Ascending aorta (tissue), 2 donors: Measurements from ENCODE around the gene FHIT. TPM values are rescaled to one million over a fixed set of nuclear protein-coding genes. Genes with fewer than 3 reads are reported as not detected.

Source experiments
- DNase-seq, 2 donors: peaks; one replicate each; pipeline ENCODE4 v3.0.0-alpha.2; 2019; ENCODE audit warnings: low spot score in 2 of 2
- H3K27ac ChIP-seq, 2 donors: fragments of 200-600 bp; sonication (generic); one replicate each; pipeline ENCODE4 v1.5.1; 2016 to 2017; ENCODE audit warnings: mild to moderate bottlenecking in 1 of 2
- H3K27me3 ChIP-seq: fragments of 200-600 bp; sonication (generic); one replicate; pipeline ENCODE4 v1.5.1; 2017
- H3K36me3 ChIP-seq, 2 donors: fragments of 200-600 bp; sonication (generic); one replicate each; pipeline ENCODE4 v1.5.1; 2016
- H3K4me1 ChIP-seq, 2 donors: fragments of 200-600 bp; sonication (generic); one replicate each; pipeline ENCODE4 v1.5.1; 2016 to 2017; ENCODE audit warnings: mild to moderate bottlenecking in 1 of 2
- H3K4me3 ChIP-seq, 2 donors: fragments of 200-600 bp; sonication (generic); one replicate each; pipeline ENCODE4 v1.5.1; 2016 to 2017; ENCODE audit warnings: mild to moderate bottlenecking in 1 of 2
- H3K9me3 ChIP-seq, 2 donors: fragments of 200-600 bp; sonication (generic); one replicate each; pipeline ENCODE4 v1.5.1; 2016
- intact Hi-C: fragments of 100-400 bp; cut with DNase I; formaldehyde crosslinking; loops from one replicate; pipeline ENCODE4 v1.15.1; 2023
- total RNA-seq: library from RNA; depleted of rRNA; stranded (reverse); fragments of >200 nt; gene quantifications from one replicate; pipeline ENCODE4 v1.1.0, GENCODE V29; 2016
- TF ChIP-seq, protein P1 (sequence below), 3 experiments: fragments of 200-600 bp in 2 of 3; fragments of 450-650 bp in 1 of 3; sonication (generic) in 2 of 3; IDR thresholded peaks; one replicate each; pipeline ENCODE4 v1.5.1; 2016 to 2019; ENCODE audit warnings: antibody characterized with exemption in 3 of 3, mild to moderate bottlenecking in 1 of 3, moderate library complexity in 1 of 3

The FHIT gene
- total RNA-seq, 1 donor from 2014 or later = 0.21 TPM

DNA sequence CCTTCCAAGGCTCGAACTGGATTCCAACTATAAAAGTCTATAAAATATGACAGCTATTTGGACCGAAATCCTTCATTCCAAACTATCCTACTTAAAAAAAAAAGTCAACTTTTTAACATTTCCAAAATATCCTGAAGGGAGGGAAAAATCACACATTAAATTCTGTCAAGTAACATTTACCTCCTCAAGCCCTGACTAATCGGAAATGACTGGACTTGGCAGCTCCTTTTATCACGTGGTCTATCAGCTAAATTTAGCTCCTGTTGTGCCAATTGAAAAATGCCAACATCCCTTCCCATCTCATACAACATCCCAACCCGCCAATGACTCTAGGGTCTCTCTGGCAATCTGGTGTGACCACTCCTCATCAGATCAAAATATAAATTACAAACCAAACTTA is 297.9 kb downstream of the FHIT start:
- H3K27me3 ChIP-seq = no peaks in the 10 kb centered on the region
- no peak for DNase-seq
- H3K27ac ChIP-seq = no peak overlapping the region
- peaks cover 0 to 7% of the 10 kb centered on the region in 2 donors for H3K9me3 ChIP-seq
- intact Hi-C loops = no loop called here
- H3K4me3 ChIP-seq = no peak overlapping the region
- H3K4me1 ChIP-seq = no peaks in the 10 kb centered on the region
- H3K36me3 ChIP-seq = no peaks in the 10 kb centered on the region
- TF ChIP-seq, protein P1, sequence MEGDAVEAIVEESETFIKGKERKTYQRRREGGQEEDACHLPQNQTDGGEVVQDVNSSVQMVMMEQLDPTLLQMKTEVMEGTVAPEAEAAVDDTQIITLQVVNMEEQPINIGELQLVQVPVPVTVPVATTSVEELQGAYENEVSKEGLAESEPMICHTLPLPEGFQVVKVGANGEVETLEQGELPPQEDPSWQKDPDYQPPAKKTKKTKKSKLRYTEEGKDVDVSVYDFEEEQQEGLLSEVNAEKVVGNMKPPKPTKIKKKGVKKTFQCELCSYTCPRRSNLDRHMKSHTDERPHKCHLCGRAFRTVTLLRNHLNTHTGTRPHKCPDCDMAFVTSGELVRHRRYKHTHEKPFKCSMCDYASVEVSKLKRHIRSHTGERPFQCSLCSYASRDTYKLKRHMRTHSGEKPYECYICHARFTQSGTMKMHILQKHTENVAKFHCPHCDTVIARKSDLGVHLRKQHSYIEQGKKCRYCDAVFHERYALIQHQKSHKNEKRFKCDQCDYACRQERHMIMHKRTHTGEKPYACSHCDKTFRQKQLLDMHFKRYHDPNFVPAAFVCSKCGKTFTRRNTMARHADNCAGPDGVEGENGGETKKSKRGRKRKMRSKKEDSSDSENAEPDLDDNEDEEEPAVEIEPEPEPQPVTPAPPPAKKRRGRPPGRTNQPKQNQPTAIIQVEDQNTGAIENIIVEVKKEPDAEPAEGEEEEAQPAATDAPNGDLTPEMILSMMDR (IDR thresholded peaks at IDR 0.05) = no peak

GRCh38 chr3:60952055-60952454 is 299.2 kb downstream of the FHIT start:
- peaks cover 0 to 7% of the 10 kb centered on the region in 2 donors for H3K9me3 ChIP-seq
- H3K27me3 ChIP-seq = no peaks in the 10 kb centered on the region
- no peak overlapping the region for H3K4me3 ChIP-seq
- H3K27ac ChIP-seq = no peak overlapping the region
- H3K4me1 ChIP-seq = no peaks in the 10 kb centered on the region
- DNase-seq = no peak
- no peaks in the 10 kb centered on the region for H3K36me3 ChIP-seq
- TF ChIP-seq, protein P1 (IDR thresholded peaks at IDR 0.05) = no peak
- intact Hi-C loops = no loop called here

GRCh38 chr3:60949146-60949545 is 302.1 kb downstream of the FHIT start:
- TF ChIP-seq, protein P1 (IDR thresholded peaks at IDR 0.05) = no peak
- no peaks in the 10 kb centered on the region for H3K27me3 ChIP-seq
- H3K4me1 ChIP-seq = no peaks in the 10 kb centered on the region
- H3K36me3 ChIP-seq = no peaks in the 10 kb centered on the region
- no peaks in the 10 kb centered on the region for H3K9me3 ChIP-seq
- no peak overlapping the region for H3K4me3 ChIP-seq
- H3K27ac ChIP-seq = no peak overlapping the region
- intact Hi-C loops = no loop called here
- no peak for DNase-seq

DNA sequence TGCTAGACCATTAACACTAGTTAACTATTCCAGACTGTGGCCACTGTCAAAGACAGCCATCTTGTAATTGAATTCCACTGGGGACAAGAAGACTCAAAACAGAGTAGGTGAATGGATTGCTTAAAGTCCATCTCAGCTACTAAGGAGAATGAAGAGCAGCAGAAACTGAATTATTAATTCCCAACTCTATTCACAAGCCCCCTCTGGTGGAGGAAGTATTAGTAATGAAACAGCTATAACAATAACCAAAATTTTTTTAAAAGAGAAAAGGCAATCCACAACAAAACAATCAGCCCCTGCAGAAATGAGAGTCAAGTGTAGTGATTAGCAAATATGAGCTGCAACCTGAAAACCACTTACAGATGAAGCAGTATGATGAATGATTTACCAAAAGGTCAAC is 302.8 kb downstream of the FHIT start:
- no peak overlapping the region for H3K4me3 ChIP-seq
- intact Hi-C loops = no loop called here
- no peaks in the 10 kb centered on the region for H3K27me3 ChIP-seq
- no peak overlapping the region for H3K27ac ChIP-seq
- no peak for DNase-seq
- TF ChIP-seq, protein P1 (IDR thresholded peaks at IDR 0.05) = no peak
- no peaks in the 10 kb centered on the region for H3K9me3 ChIP-seq
- no peaks in the 10 kb centered on the region for H3K4me1 ChIP-seq
- no peaks in the 10 kb centered on the region for H3K36me3 ChIP-seq

DNA sequence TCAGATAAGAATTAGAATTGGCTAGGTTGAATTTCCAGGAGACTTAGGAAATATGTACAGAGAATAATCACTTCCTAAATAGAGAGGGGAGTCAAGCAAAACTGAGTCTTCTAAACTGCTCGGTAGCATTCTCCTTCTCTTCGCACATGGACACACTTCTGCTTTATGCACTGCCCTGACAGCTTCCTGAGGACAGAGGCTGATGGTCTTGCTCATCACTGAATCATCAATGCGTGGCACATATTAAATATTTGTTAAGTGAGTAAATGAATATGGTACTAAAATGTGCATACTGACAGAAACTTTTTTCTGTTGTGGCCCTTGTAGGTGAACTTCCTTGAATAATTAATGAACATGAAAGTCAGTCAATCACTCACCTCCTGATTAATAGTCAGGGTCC is 315.5 kb downstream of the FHIT start:
- intact Hi-C loops = no loop called here
- TF ChIP-seq, protein P1 (IDR thresholded peaks at IDR 0.05) = no peak
- no peak overlapping the region for H3K27ac ChIP-seq
- H3K4me3 ChIP-seq = no peak overlapping the region
- no peaks in the 10 kb centered on the region for H3K4me1 ChIP-seq
- H3K27me3 ChIP-seq = no peaks in the 10 kb centered on the region
- H3K9me3 ChIP-seq = no peaks in the 10 kb centered on the region
- H3K36me3 ChIP-seq = no peaks in the 10 kb centered on the region
- no peak for DNase-seq

DNA sequence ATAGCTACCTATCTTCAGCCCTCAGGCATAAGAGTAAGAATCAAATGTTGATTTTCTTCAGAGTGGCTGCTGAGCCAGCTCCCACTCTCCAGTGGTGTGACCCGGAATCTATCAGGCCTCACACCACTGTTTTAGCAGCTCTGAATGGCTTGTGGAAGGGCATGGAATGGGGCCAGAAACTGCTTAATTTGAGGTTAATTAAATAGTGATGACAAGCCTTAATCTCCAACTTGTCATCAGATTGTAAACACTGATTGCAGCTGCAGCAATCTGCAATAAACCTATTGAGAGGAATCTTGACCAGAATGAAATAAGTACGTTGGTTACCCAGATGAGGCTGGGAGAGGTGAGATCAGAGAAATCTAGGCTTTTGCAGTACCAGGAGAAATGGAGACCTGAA is 317.4 kb downstream of the FHIT start:
- H3K27me3 ChIP-seq = no peaks in the 10 kb centered on the region
- H3K4me1 ChIP-seq = no peaks in the 10 kb centered on the region
- TF ChIP-seq, protein P1 (IDR thresholded peaks at IDR 0.05) = no peak
- DNase-seq = no peak
- no peak overlapping the region for H3K4me3 ChIP-seq
- H3K9me3 ChIP-seq = no peaks in the 10 kb centered on the region
- intact Hi-C loops = no loop called here
- no peaks in the 10 kb centered on the region for H3K36me3 ChIP-seq
- no peak overlapping the region for H3K27ac ChIP-seq
